ENCODE results near the gene MYEOV. TPM values are rescaled to one million over a fixed set of nuclear protein-coding genes. Genes with fewer than 3 reads are reported as not detected.
A peak's percentile ranks its signal among the peaks of the same experiment; 100 is the strongest.

Gene MYEOV
- total RNA-seq, 4 donors from 2014 or later: 4.8 to 26.7 (median 9.4) TPM

- H3K36me3 ChIP-seq: no peaks in the 10 kb centered on the region
- H3K4me3 ChIP-seq: no peak overlapping the region
- DNase-seq (ENCODE audit: low spot score in 2 of 2): no peak
- TF ChIP-seq EP300 (IDR thresholded peaks at IDR 0.05) (no peak), POLR2A (IDR thresholded peaks at IDR 0.05) (no peak), CTCF (IDR thresholded peaks at IDR 0.05) (no peak)
- peaks cover 0 to 35% (median 3%) of the 10 kb centered on the region in 4 donors for H3K4me1 ChIP-seq
- WGBS, 2 donors: 96 to 97% methylated on average over 3 of the region's 3 CpGs
- H3K27me3 ChIP-seq: no peaks in the 10 kb centered on the region
- no peak overlapping the region for H3K27ac ChIP-seq
- H3K9me3 ChIP-seq: no peaks in the 10 kb centered on the region
Measured at GRCh38 chr11:69276165-69276564, 17.8 kb upstream of the MYEOV start.

- Histone ChIP-seq H3K36me3 (no peaks in the 10 kb centered on the region), H3K9me3 (peaks cover 0 to 4% (median 0%) of the 10 kb centered on the region in 4 donors), H3K27me3 (no peaks in the 10 kb centered on the region), H3K4me1 (peaks cover 0 to 42% (median 3%) of the 10 kb centered on the region in 4 donors), H3K27ac (no peak overlapping the region), H3K4me3 (no peak overlapping the region)
- WGBS, 2 donors: 35 to 40% methylated on average over 12 of the region's 12 CpGs
- TF ChIP-seq CTCF (IDR thresholded peaks at IDR 0.05) (no peak), POLR2A (IDR thresholded peaks at IDR 0.05) (no peak), EP300 (IDR thresholded peaks at IDR 0.05) (no peak)
- DNase-seq (ENCODE audit: low spot score in 2 of 2): no peak
Measured at GRCh38 chr11:69277074-69277809, 16.7 kb upstream of the MYEOV start.

GRCh38 chr11:69278091-69278867, 15.7 kb upstream of the MYEOV start:
- Histone ChIP-seq H3K4me3 (no peak overlapping the region), H3K36me3 (no peaks in the 10 kb centered on the region), H3K4me1 (peaks cover 0 to 42% (median 3%) of the 10 kb centered on the region in 4 donors), H3K27ac (no peak overlapping the region), H3K27me3 (no peaks in the 10 kb centered on the region), H3K9me3 (peaks cover 0 to 7% (median 0%) of the 10 kb centered on the region in 4 donors)
- WGBS, 2 donors: 67 to 81% methylated on average over 7 to 8 of the region's 12 CpGs
- TF ChIP-seq POLR2A (IDR thresholded peaks at IDR 0.05) (no peak), EP300 (IDR thresholded peaks at IDR 0.05) (no peak), CTCF (IDR thresholded peaks at IDR 0.05) (no peak)
- DNase-seq (ENCODE audit: low spot score in 2 of 2): no peak

- Histone ChIP-seq H3K4me3 (no peak overlapping the region), H3K9me3 (peaks cover 0 to 7% (median 0%) of the 10 kb centered on the region in 4 donors), H3K27ac (no peak overlapping the region), H3K36me3 (no peaks in the 10 kb centered on the region), H3K4me1 (peaks cover 0 to 37% (median 3%) of the 10 kb centered on the region in 4 donors), H3K27me3 (no peaks in the 10 kb centered on the region)
- 67 to 75% methylated on average over 2 of the region's 2 CpGs for WGBS, 2 donors
- no peak for DNase-seq (ENCODE audit: low spot score in 2 of 2)
- TF ChIP-seq POLR2A (IDR thresholded peaks at IDR 0.05): no peak
- TF ChIP-seq EP300 (IDR thresholded peaks at IDR 0.05): no peak
- no peak for TF ChIP-seq CTCF (IDR thresholded peaks at IDR 0.05)
Measured at GRCh38 chr11:69280451-69280850, 13.5 kb upstream of the MYEOV start.

- H3K4me3 ChIP-seq: no peak overlapping the region
- peaks cover 0 to 7% (median 0%) of the 10 kb centered on the region in 4 donors for H3K9me3 ChIP-seq
- H3K36me3 ChIP-seq: no peaks in the 10 kb centered on the region
- peaks cover 0 to 37% (median 3%) of the 10 kb centered on the region in 4 donors for H3K4me1 ChIP-seq
- peak overlapping the region in 2 of 4 donors; percentile 46 to 56 for H3K27ac ChIP-seq
- WGBS, 2 donors: 33 to 40% methylated on average over 6 of the region's 6 CpGs
- H3K27me3 ChIP-seq: no peaks in the 10 kb centered on the region
- TF ChIP-seq CTCF (IDR thresholded peaks at IDR 0.05) (no peak), EP300 (IDR thresholded peaks at IDR 0.05) (peak in 1 of 2 donors; percentile 72)
- peak in 1 of 2 donors; percentile 21 for DNase-seq (ENCODE audit: low spot score in 2 of 2)
Measured at GRCh38 chr11:69280994-69281393, 13.0 kb upstream of the MYEOV start.
